KOPT-K1 (cell line): ENCODE measurements around the gene CD93.

Source experiments
- H3K27ac ChIP-seq: fragments of 200-600 bp; sonication (generic); 2 replicates; pipeline ENCODE4 v1.5.1; 2016; ENCODE audit warnings: antibody characterized with exemption, mild to moderate bottlenecking, low read depth, low read length; ENCODE audit not compliant: poor library complexity, severe bottlenecking
- H3K36me3 ChIP-seq: fragments of 200-600 bp; sonication (generic); 2 replicates; pipeline ENCODE4 v1.5.1; 2017; ENCODE audit warnings: antibody characterized with exemption, mild to moderate bottlenecking, low read length, moderate library complexity; ENCODE audit not compliant: insufficient read depth
- H3K9me3 ChIP-seq: fragments of 200-600 bp; sonication (generic); 2 replicates; pipeline ENCODE4 v1.5.1; 2017; ENCODE audit warnings: antibody characterized with exemption, low read length, mild to moderate bottlenecking; ENCODE audit not compliant: insufficient read depth, poor library complexity, severe bottlenecking

Gene CD93

DNA sequence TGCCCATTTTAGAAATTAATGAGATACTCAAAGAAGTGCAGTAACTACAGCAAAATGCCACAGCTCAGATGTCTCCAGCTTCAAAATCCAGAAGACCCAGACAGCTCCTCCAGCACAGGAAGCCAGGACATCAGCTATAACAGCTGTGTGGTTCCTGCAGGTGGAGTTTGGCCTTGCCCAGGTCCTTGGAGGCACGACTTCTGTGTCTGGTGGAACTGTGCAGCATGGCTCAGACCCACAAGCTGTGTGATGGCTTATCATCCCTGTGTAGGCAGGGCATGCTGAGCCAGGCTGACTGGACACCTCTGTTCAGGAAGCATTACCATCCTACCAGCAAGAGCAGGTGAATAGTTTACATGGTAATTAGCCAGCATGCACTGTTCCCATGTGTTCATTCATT, 26.5 kb upstream of the CD93 start:
- Histone ChIP-seq H3K36me3 (no peaks in the 10 kb centered on the region), H3K27ac (no peak overlapping the region), H3K9me3 (no peaks in the 10 kb centered on the region)

DNA sequence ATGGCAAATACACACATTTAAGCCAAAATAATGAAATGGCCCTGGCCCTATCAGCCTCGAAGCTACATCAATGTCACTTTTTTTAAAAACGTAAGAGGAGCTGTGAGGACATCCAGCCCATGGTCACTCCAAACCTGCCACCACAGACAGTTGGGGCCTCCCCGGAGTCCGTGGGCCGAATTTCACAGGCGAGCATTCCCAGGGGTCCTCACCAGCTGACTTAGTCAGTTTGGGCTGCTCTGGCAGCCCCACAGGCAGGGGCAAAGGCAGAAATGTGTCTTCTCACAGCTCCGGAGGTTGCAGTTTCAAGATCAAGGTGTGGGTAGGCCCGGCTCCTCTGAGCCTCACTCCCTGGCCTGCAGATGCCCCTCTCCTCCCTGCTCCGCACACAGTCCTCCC, 25.8 kb upstream of the CD93 start:
- no peaks in the 10 kb centered on the region for H3K9me3 ChIP-seq
- no peaks in the 10 kb centered on the region for H3K36me3 ChIP-seq
- no peak overlapping the region for H3K27ac ChIP-seq

DNA sequence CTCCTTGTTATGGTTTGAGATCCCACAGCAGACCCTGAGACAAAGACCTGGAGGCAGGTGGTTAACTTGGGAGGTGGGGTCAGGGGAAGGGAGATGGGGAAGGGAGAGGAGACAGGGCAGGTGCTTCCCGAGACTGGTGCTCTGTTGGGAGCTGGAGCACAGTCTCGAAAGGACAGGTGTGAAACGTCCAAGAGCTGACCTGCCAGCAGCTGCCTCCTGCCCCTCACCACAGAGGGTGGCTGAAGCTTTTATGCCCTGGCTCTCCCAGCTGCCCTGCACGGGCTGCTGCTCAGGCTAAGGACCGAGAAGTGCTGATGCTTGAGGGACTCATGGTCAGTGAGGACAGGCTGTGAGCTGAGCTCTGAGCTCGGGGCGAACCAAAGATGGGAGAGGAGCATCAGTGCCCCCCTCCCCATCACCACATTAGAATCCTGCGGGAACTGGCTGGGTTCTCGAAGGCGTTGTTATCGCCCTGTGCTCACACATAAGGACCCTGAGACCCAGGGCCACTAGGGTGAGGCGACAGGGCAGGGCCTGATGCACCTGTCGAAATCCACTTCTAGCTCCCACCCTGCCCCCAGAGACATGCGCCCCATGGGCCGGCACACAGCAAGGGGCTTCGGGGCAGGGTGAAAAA, 25.3 kb upstream of the CD93 start:
- Histone ChIP-seq H3K9me3 (no peaks in the 10 kb centered on the region), H3K27ac (no peak overlapping the region), H3K36me3 (no peaks in the 10 kb centered on the region)

GRCh38 chr20:23108871-23109270, 22.7 kb upstream of the CD93 start:
- no peaks in the 10 kb centered on the region for H3K9me3 ChIP-seq
- no peaks in the 10 kb centered on the region for H3K36me3 ChIP-seq
- no peak overlapping the region for H3K27ac ChIP-seq

DNA sequence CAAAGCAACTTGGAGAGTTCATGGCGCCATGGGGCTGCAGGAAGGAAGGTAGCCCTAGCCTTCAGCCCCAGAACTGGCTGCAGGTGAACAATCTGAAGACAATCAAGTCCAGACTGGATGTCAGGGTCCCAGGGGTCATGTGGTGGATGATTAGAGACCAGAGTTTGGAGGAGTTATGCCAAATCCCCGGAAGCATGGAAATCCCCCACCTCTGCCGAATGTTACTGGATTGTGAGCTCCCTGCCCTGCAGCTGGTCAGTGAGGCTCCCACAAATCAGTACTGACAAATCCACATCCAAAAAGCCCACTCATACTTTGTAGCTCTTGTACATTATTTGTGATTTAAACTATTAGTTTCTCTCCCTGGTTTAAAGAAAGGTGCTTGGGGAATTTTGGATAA, 21.3 kb upstream of the CD93 start:
- H3K36me3 ChIP-seq, result no peaks in the 10 kb centered on the region

DNA sequence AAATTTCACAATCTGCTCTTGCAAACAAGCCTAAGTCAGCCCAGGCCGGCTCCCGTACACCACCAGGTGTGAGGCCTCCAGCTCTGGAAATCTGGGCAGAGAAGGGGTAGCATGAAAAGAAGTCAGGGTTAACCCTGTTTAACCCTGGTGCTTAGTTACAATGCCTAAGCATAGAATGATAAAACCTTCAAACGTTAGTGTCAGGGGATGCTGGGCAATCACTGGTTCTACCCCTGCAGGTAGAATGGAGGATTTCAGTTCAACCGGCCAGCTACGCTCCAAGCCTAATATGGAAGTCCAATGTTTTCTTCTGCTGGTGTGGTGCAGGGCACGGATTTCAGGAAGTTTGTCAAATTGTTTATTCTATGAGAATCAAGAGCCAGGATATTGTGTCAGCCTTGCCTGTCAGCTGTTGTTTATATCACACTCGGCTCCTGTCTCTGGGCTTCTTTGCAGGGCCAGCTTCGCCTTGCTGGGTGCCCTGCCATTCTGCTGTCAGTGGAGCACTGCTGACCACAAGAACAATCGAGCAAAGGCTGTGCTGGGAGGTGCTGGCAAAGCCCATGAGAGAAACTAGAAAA, 20.2 kb upstream of the CD93 start:
- Histone ChIP-seq H3K9me3 (no peaks in the 10 kb centered on the region), H3K36me3 (no peaks in the 10 kb centered on the region), H3K27ac (no peak overlapping the region)

More for the DNA sequence above, 21.3 kb upstream of the CD93 start:
- Histone ChIP-seq H3K27ac (no peak overlapping the region), H3K9me3 (no peaks in the 10 kb centered on the region)

- Histone ChIP-seq H3K36me3 (no peaks in the 10 kb centered on the region), H3K9me3 (no peaks in the 10 kb centered on the region), H3K27ac (no peak overlapping the region)
These were observed 19.1 kb upstream of the CD93 start for GRCh38 chr20:23105193-23105592.

- no peaks in the 10 kb centered on the region for H3K36me3 ChIP-seq
- no peak overlapping the region for H3K27ac ChIP-seq
- H3K9me3 ChIP-seq, result no peaks in the 10 kb centered on the region
These were observed 17.3 kb upstream of the CD93 start for GRCh38 chr20:23103284-23104018.

DNA sequence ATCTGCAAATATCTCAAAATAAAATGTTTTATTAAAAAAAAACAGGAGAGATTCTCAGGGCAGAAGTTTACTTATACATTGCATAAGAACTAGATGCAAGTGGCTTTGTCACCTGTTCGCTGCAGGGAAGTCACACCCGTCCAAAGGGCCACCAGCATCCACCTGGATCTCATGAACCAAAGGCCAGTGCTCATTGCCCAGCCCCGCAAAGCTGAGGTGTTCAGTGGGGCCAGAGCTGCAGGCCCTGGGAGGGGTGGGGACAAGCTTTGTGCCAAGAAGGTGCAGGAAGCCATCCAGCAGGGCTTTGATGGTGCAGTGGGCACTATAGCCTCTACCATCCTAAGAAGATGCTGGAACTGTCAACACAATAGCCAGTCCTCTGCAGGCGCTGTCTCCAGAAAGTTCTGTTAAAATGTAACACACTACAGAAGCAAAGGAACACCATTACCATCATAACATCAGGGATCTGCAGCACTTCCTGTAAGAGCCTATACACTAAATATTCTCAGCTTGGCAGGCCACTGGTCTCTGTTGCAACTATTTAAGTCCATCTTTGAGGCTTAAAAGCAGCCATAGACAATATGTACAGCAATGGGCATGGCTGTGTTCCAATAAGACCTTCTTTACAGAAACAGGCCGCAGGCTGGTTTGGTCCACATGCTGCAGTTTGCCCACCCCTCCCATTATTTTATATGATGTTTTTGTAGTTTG, 15.7 kb upstream of the CD93 start:
- Histone ChIP-seq H3K27ac (no peak overlapping the region), H3K36me3 (no peaks in the 10 kb centered on the region), H3K9me3 (no peaks in the 10 kb centered on the region)

GRCh38 chr20:23100720-23101107, 14.6 kb upstream of the CD93 start:
- no peaks in the 10 kb centered on the region for H3K36me3 ChIP-seq
- H3K9me3 ChIP-seq, result no peaks in the 10 kb centered on the region
- H3K27ac ChIP-seq, result no peak overlapping the region

- Histone ChIP-seq H3K36me3 (no peaks in the 10 kb centered on the region), H3K27ac (no peak overlapping the region), H3K9me3 (no peaks in the 10 kb centered on the region)
These were observed 13.9 kb upstream of the CD93 start for GRCh38 chr20:23099791-23100719.

GRCh38 chr20:23097636-23098580, 11.8 kb upstream of the CD93 start:
- Histone ChIP-seq H3K9me3 (no peaks in the 10 kb centered on the region), H3K27ac (no peak overlapping the region), H3K36me3 (no peaks in the 10 kb centered on the region)

DNA sequence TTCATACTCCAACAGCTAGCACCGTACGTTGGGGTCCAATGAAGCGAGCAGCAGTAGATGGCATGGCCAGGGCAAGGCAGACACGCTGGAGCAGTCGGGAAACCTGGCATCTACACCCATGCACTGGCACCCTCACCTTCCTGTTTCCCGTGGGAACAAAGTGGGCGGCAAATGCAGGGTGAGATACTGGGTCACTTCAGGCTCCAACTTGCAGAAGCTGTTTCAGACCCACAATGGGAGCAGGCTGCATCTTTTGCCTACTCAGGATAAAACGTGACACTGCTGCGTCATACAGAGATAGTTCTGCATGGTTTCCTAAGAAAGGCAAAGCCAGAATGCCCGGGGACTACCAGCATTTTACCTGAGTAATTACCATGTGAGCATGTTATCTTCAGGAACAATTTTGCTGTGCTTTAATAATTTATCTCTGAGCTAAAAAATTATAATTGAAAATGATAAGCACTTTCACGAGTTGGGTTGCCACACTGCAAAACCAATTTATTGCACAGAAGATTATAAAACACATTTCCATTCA, 10.9 kb upstream of the CD93 start:
- no peaks in the 10 kb centered on the region for H3K9me3 ChIP-seq
- H3K27ac ChIP-seq, result no peak overlapping the region
- H3K36me3 ChIP-seq, result no peaks in the 10 kb centered on the region
